ENCODE results near the gene MCFD2. TPM values are rescaled to one million over a fixed set of nuclear protein-coding genes. Genes with fewer than 3 reads are reported as not detected.

The MCFD2 gene
- total RNA-seq, 1 donor from 2014 or later = 82.3 TPM

GRCh38 chr2:46917628-46918027, 2.0 kb upstream of the MCFD2 start:
- no peak overlapping the region for H3K27ac ChIP-seq
- H3K4me3 ChIP-seq = no peak overlapping the region
- H3K36me3 ChIP-seq = no peaks in the 10 kb centered on the region
- ATAC-seq = no peak
- peaks cover 28% of the 10 kb centered on the region for H3K4me1 ChIP-seq
- TF ChIP-seq CTCF (IDR thresholded peaks at IDR 0.05) = no peak
- no peaks in the 10 kb centered on the region for H3K27me3 ChIP-seq (ENCODE audit: low read depth)
- H3K9me3 ChIP-seq = no peaks in the 10 kb centered on the region
- intact Hi-C loops (cut with DNase I) = no loop called here
- no peak for DNase-seq

- no peak for TF ChIP-seq CTCF (IDR thresholded peaks at IDR 0.05)
These were observed 415 bp upstream of the MCFD2 start for GRCh38 chr2:46915811-46916630.

GRCh38 chr2:46914578-46915230, 902 bp downstream of the MCFD2 start:
- no peak for ATAC-seq
- peak overlapping the region; percentile 96 for H3K27ac ChIP-seq
- no peak for DNase-seq
- no peak for TF ChIP-seq CTCF (IDR thresholded peaks at IDR 0.05)
- intact Hi-C loops (cut with DNase I) = no loop called here
- peaks cover 35% of the 10 kb centered on the region for H3K4me1 ChIP-seq
- no peaks in the 10 kb centered on the region for H3K9me3 ChIP-seq
- H3K36me3 ChIP-seq = peaks cover 23% of the 10 kb centered on the region
- no peaks in the 10 kb centered on the region for H3K27me3 ChIP-seq (ENCODE audit: low read depth)
- H3K4me3 ChIP-seq = peak overlapping the region; percentile 99

More at GRCh38 chr2:46915811-46916630, 415 bp upstream of the MCFD2 start:
- Histone ChIP-seq H3K27ac (peak overlapping the region; percentile 96), H3K4me1 (peaks cover 32% of the 10 kb centered on the region), H3K27me3 (ENCODE audit: low read depth) (no peaks in the 10 kb centered on the region), H3K9me3 (no peaks in the 10 kb centered on the region), H3K4me3 (peak overlapping the region; percentile 99), H3K36me3 (peaks cover 9% of the 10 kb centered on the region)
- intact Hi-C loops (cut with DNase I) = no loop called here
- ATAC-seq = peak; percentile 96
- peak; percentile 94 for DNase-seq

- DNase-seq (no peak), ATAC-seq (no peak)
- Histone ChIP-seq H3K4me1 (peaks cover 38% of the 10 kb centered on the region), H3K9me3 (no peaks in the 10 kb centered on the region), H3K36me3 (peaks cover 32% of the 10 kb centered on the region), H3K27me3 (ENCODE audit: low read depth) (no peaks in the 10 kb centered on the region), H3K27ac (no peak overlapping the region), H3K4me3 (peak overlapping the region; percentile 99)
- intact Hi-C loops (cut with DNase I) = no loop called here
- no peak for TF ChIP-seq CTCF (IDR thresholded peaks at IDR 0.05)
These were observed 1.9 kb downstream of the MCFD2 start for GRCh38 chr2:46913471-46914381.

- H3K27ac ChIP-seq = no peak overlapping the region
- no peaks in the 10 kb centered on the region for H3K9me3 ChIP-seq
- intact Hi-C loops (cut with DNase I) = no loop called here
- no peak for TF ChIP-seq CTCF (IDR thresholded peaks at IDR 0.05)
- H3K4me3 ChIP-seq = no peak overlapping the region
- H3K27me3 ChIP-seq (ENCODE audit: low read depth) = no peaks in the 10 kb centered on the region
- peaks cover 28% of the 10 kb centered on the region for H3K4me1 ChIP-seq
- no peak for DNase-seq
- peak; percentile 49 to 59 for ATAC-seq
- peaks cover 71% of the 10 kb centered on the region for H3K36me3 ChIP-seq
These were observed 5.7 kb downstream of the MCFD2 start for GRCh38 chr2:46909771-46910419.

All from lower lobe of right lung (tissue), 2 donors.